ENCODE results near the gene TBRG1.

GRCh38 chr11:124676386-124676785 is 53.7 kb downstream of the TBRG1 start:
- TF ChIP-seq POLR2A (IDR thresholded peaks at IDR 0.05) (no peak), CTCF (IDR thresholded peaks at IDR 0.05) (no peak)
